ENCODE data around the gene EXOC1L.
"Not testable (repeated sequence)": the region's sequence is repeated elsewhere in the genome, so short reads cannot be mapped to it uniquely, and the experiment has no call there.

EXOC1L gene

GRCh38 chr4:55837903-55838302, 18.3 kb downstream of the EXOC1L start:
- in situ Hi-C loops (cut with MboI; ENCODE audit: low sequenced_read_pairs): no loop called here

- in situ Hi-C loops (cut with MboI; ENCODE audit: low sequenced_read_pairs): no loop called here
Measured at GRCh38 chr4:55838356-55838755, 18.8 kb downstream of the EXOC1L start.

- in situ Hi-C loops (cut with MboI; ENCODE audit: low sequenced_read_pairs): no loop called here
Measured at GRCh38 chr4:55838952-55839351, 19.4 kb downstream of the EXOC1L start.

- in situ Hi-C loops (cut with MboI; ENCODE audit: low sequenced_read_pairs): no loop called here
Measured at GRCh38 chr4:55840956-55841355, 21.4 kb downstream of the EXOC1L start.

- in situ Hi-C loops (cut with MboI; ENCODE audit: low sequenced_read_pairs): not testable (repeated sequence)
Measured at GRCh38 chr4:55841373-55842239, 22.0 kb downstream of the EXOC1L start.

GRCh38 chr4:55842312-55842711, 22.7 kb downstream of the EXOC1L start:
- in situ Hi-C loops (cut with MboI; ENCODE audit: low sequenced_read_pairs): not testable (repeated sequence)

- in situ Hi-C loops (cut with MboI; ENCODE audit: low sequenced_read_pairs): loop anchor here (25.0 kb wide), 1 partner anchor 437 kb away; no protein-coding TSS in a partner anchor
Measured at GRCh38 chr4:55849724-55850123, 30.1 kb downstream of the EXOC1L start.

GRCh38 chr4:55851885-55852284, 32.3 kb downstream of the EXOC1L start:
- in situ Hi-C loops (cut with MboI; ENCODE audit: low sequenced_read_pairs): loop anchor here (25.0 kb wide), 1 partner anchor 440 kb away; no protein-coding TSS in a partner anchor

GRCh38 chr4:55853484-55854046, 34.0 kb downstream of the EXOC1L start, which contains the start of gene EXOC1:
TSS of gene EXOC1 (plus strand) at chr4:55853648. CDS start at chr4:55858324, 4,676 bp downstream.
- in situ Hi-C loops (cut with MboI; ENCODE audit: low sequenced_read_pairs): loop anchor here (25.0 kb wide), 1 partner anchor 441 kb away; no protein-coding TSS in a partner anchor

- in situ Hi-C loops (cut with MboI; ENCODE audit: low sequenced_read_pairs): loop anchor here (25.0 kb wide), 1 partner anchor 442 kb away; no protein-coding TSS in a partner anchor
Measured at GRCh38 chr4:55854129-55854528, 34.5 kb downstream of the EXOC1L start.

GRCh38 chr4:55857586-55857985, 38.0 kb downstream of the EXOC1L start:
- in situ Hi-C loops (cut with MboI; ENCODE audit: low sequenced_read_pairs): loop anchor here (25.0 kb wide), 1 partner anchor 445 kb away; no protein-coding TSS in a partner anchor

GRCh38 chr4:55859711-55860110, 40.1 kb downstream of the EXOC1L start:
- in situ Hi-C loops (cut with MboI; ENCODE audit: low sequenced_read_pairs): loop anchor here (25.0 kb wide), 1 partner anchor 447 kb away; no protein-coding TSS in a partner anchor

- in situ Hi-C loops (cut with MboI; ENCODE audit: low sequenced_read_pairs): loop anchor here (25.0 kb wide), 1 partner anchor 452 kb away; no protein-coding TSS in a partner anchor
Measured at GRCh38 chr4:55864577-55865223, 45.1 kb downstream of the EXOC1L start.

- in situ Hi-C loops (cut with MboI; ENCODE audit: low sequenced_read_pairs): loop anchor here (25.0 kb wide), 1 partner anchor 453 kb away; no protein-coding TSS in a partner anchor
Measured at GRCh38 chr4:55865228-55865806, 45.7 kb downstream of the EXOC1L start.

- in situ Hi-C loops (cut with MboI; ENCODE audit: low sequenced_read_pairs): loop anchor here (25.0 kb wide), 1 partner anchor 454 kb away; no protein-coding TSS in a partner anchor
Measured at GRCh38 chr4:55866290-55866907, 46.8 kb downstream of the EXOC1L start.

GRCh38 chr4:55866973-55867574, 47.5 kb downstream of the EXOC1L start:
- in situ Hi-C loops (cut with MboI; ENCODE audit: low sequenced_read_pairs): loop anchor here (25.0 kb wide), 1 partner anchor 455 kb away; no protein-coding TSS in a partner anchor

GRCh38 chr4:55868581-55869090, 49.0 kb downstream of the EXOC1L start:
- in situ Hi-C loops (cut with MboI; ENCODE audit: low sequenced_read_pairs): loop anchor here (25.0 kb wide), 1 partner anchor 456 kb away; no protein-coding TSS in a partner anchor

- in situ Hi-C loops (cut with MboI; ENCODE audit: low sequenced_read_pairs): loop anchor here (25.0 kb wide), 1 partner anchor 459 kb away; no protein-coding TSS in a partner anchor
Measured at GRCh38 chr4:55871299-55871800, 51.8 kb downstream of the EXOC1L start.

GRCh38 chr4:55874831-55875230, 55.2 kb downstream of the EXOC1L start:
- in situ Hi-C loops (cut with MboI; ENCODE audit: low sequenced_read_pairs): loop anchor here (25.0 kb wide), 1 partner anchor 463 kb away; no protein-coding TSS in a partner anchor
